ENCODE measurements around the gene TNNT1. TPM values are rescaled to one million over a fixed set of nuclear protein-coding genes. Genes with fewer than 3 reads are reported as not detected.
"Not testable (repeated sequence)": the region's sequence is repeated elsewhere in the genome, so short reads cannot be mapped to it uniquely, and the experiment has no call there.

TNNT1 gene
- total RNA-seq, 2 donors from 2014 or later, result 8.5 to 87.9 TPM

DNA sequence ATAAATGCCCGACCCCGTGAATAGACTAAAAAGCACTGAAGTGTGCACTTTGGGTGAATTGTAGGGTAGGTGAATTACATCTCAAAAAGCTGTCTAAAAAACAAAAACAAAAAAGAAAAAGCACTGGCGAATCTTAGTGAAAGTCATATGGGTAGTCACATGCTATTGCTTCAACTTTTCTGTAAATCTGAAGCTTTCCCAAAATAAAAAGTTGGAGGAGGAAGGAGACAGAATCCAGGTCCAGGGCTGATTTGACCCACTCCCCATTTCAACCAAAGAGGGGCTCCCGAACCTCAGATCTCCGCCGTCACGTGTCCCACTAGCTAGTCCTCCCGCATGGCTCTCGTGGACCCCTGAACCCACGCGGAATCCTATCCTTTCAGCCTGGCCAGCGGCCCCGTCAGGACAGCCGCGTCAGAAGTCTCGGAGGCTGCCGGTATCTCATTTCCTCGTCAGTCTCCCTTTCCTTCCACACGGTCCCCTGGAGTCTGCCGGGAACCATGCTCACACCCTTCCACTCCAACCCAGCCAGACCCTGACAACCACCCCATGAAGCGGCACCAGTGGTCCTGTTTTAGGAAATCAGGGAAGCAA is 37.7 kb downstream of the TNNT1 start:
- DNase-seq (ENCODE audit: low spot score), result no peak
- Histone ChIP-seq H3K27ac (peak overlapping the region in 1 of 2 donors; percentile 78), H3K27me3 (replicated peaks; ENCODE audit: insufficient read depth) (no peaks in the 10 kb centered on the region), H3K4me1 (replicated peaks) (peaks cover 13% of the 10 kb centered on the region), H3K4me3 (no peak overlapping the region), H3K9me3 (no peaks in the 10 kb centered on the region), H3K36me3 (no peaks in the 10 kb centered on the region)
- intact Hi-C loops (cut with DNase I), result loop anchor here (10.0 kb wide), 2 partner anchors 493 to 543 kb away; partner anchors contain the start of genes U2AF2, ZNF524 and ZNF865
- WGBS, result 81% methylated on average over 21 of the region's 21 CpGs
- TF ChIP-seq, protein P1, sequence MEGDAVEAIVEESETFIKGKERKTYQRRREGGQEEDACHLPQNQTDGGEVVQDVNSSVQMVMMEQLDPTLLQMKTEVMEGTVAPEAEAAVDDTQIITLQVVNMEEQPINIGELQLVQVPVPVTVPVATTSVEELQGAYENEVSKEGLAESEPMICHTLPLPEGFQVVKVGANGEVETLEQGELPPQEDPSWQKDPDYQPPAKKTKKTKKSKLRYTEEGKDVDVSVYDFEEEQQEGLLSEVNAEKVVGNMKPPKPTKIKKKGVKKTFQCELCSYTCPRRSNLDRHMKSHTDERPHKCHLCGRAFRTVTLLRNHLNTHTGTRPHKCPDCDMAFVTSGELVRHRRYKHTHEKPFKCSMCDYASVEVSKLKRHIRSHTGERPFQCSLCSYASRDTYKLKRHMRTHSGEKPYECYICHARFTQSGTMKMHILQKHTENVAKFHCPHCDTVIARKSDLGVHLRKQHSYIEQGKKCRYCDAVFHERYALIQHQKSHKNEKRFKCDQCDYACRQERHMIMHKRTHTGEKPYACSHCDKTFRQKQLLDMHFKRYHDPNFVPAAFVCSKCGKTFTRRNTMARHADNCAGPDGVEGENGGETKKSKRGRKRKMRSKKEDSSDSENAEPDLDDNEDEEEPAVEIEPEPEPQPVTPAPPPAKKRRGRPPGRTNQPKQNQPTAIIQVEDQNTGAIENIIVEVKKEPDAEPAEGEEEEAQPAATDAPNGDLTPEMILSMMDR (IDR thresholded peaks at IDR 0.05), result no peak
- no peak for TF ChIP-seq POLR2A (IDR thresholded peaks at IDR 0.05)
- no peak for TF ChIP-seq POLR2AphosphoS5 (IDR thresholded peaks at IDR 0.05)

DNA sequence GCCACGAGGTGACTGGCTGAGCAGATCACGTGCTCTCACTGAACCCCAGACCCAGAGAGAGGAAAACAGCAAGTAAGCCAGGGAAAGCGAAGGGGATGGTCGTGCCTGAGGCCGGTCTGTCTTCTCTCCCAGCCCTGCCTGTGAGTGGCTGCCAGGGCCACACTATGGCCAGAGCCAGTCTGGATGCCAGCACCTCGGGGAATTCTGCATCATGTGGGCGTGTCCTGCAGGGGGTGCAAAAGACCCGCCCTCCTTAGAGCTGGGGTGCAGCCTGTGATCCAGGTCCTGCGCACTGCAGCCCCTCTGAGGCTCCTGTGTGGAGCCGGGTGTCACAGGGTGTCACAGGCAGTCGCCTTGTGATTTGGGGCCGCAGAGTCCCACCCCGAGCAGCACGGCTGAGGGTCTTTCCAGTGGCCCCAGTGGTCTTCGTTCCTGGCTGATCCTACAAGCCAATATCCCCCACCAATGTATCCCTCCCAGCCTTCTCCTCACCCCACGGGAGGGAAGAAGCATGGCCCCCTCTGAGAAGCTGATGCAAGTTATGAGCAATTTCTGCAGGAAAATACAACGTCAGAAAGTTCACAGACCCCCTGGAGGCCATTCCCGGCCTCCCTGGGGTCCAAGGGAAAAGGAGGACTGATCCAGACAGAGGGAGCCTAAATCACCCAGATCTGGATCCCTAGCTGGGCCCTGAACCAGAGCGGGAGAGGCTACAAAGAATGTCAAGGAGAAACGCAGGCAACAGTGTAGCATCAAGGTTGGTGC is 39.3 kb downstream of the TNNT1 start:
- H3K4me3 ChIP-seq, result no peak overlapping the region
- no peaks in the 10 kb centered on the region for H3K27me3 ChIP-seq (replicated peaks; ENCODE audit: insufficient read depth)
- no peak for TF ChIP-seq POLR2A (IDR thresholded peaks at IDR 0.05)
- TF ChIP-seq POLR2AphosphoS5 (IDR thresholded peaks at IDR 0.05), result no peak
- DNase-seq (ENCODE audit: low spot score), result no peak
- intact Hi-C loops (cut with DNase I), result loop anchor here (10.0 kb wide), 2 partner anchors 495 to 545 kb away; partner anchors contain the start of genes U2AF2, ZNF524 and ZNF865
- H3K9me3 ChIP-seq, result no peaks in the 10 kb centered on the region
- peaks cover under 1% of the 10 kb centered on the region for H3K4me1 ChIP-seq (replicated peaks)
- WGBS, result 83% methylated on average over 17 of the region's 20 CpGs
- no peak overlapping the region for H3K27ac ChIP-seq
- no peaks in the 10 kb centered on the region for H3K36me3 ChIP-seq

- H3K36me3 ChIP-seq; H3K27me3 ChIP-seq (replicated peaks; ENCODE audit: insufficient read depth); intact Hi-C loops (cut with DNase I); DNase-seq (ENCODE audit: low spot score); H3K4me3 ChIP-seq; H3K27ac ChIP-seq; H3K4me1 ChIP-seq (replicated peaks); H3K9me3 ChIP-seq: not testable (repeated sequence)
- WGBS, result 100% methylated on average over 3 of the region's 3 CpGs
These were observed 41.8 kb downstream of the TNNT1 start for GRCh38 chr19:55107252-55107651.

DNA sequence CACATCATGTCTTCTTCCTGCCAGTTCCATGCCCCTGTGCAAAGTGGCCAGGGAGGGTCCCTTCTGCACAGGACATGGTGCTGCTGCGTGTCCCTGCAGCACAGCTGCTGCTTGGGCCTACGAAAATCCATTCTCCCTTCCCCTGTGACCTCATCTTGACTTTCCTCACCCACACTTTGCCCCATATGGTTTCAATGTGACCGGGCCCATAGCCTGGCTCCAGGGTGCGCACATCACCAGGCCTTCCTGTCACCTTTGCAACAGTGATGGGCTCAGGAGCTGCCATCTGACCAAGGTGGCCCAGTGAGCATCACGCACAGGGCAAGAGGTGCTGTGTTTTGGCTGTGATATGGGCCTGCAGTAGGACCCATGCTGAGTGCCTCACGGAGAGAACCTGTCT is 42.4 kb downstream of the TNNT1 start:
- Histone ChIP-seq H3K4me1 (replicated peaks) (no peaks in the 10 kb centered on the region), H3K27ac (no peak overlapping the region), H3K4me3 (no peak overlapping the region), H3K27me3 (replicated peaks; ENCODE audit: insufficient read depth) (no peaks in the 10 kb centered on the region), H3K36me3 (no peaks in the 10 kb centered on the region), H3K9me3 (no peaks in the 10 kb centered on the region)
- no peak for DNase-seq (ENCODE audit: low spot score)
- TF ChIP-seq POLR2A (IDR thresholded peaks at IDR 0.05) (no peak), POLR2AphosphoS5 (IDR thresholded peaks at IDR 0.05) (no peak)
- TF ChIP-seq, protein P1 (IDR thresholded peaks at IDR 0.05), result no peak
- 92% methylated on average over 6 of the region's 6 CpGs for WGBS
- intact Hi-C loops (cut with DNase I), result no loop called here

DNA sequence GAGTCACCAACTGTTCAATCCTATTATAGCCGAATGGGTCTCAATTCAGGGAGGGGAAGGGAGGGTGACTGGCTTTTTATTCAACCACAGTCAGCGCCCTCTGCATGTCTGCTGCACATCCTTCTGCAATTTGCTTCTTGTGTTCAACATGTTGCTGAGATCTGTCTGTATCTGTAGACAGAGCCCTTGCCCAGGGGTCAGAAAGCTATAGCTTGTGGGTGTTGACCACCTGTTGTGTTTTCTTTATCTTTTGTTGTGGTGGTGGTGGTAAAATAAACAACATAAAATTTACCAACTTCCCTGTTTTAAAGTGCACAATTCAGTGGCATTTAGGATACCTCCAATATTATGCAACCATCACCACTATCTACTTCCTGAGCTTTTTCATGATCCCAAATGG is 43.8 kb downstream of the TNNT1 start:
- WGBS, result 100% methylated on average over 2 of the region's 2 CpGs
- H3K9me3 ChIP-seq, result no peaks in the 10 kb centered on the region
- TF ChIP-seq POLR2A (IDR thresholded peaks at IDR 0.05) (no peak), POLR2AphosphoS5 (IDR thresholded peaks at IDR 0.05) (no peak)
- TF ChIP-seq, protein P1 (IDR thresholded peaks at IDR 0.05), result no peak
- intact Hi-C loops (cut with DNase I), result no loop called here
- H3K27me3 ChIP-seq (replicated peaks; ENCODE audit: insufficient read depth), result no peaks in the 10 kb centered on the region
- H3K27ac ChIP-seq, result no peak overlapping the region
- H3K4me3 ChIP-seq, result no peak overlapping the region
- no peaks in the 10 kb centered on the region for H3K4me1 ChIP-seq (replicated peaks)
- no peak for DNase-seq (ENCODE audit: low spot score)
- H3K36me3 ChIP-seq, result no peaks in the 10 kb centered on the region

All from prostate gland (tissue), 2 donors.